MM.1S (cell line): ENCODE results near the gene S100A6.
"Not testable (repeated sequence)": the region's sequence is repeated elsewhere in the genome, so short reads cannot be mapped to it uniquely, and the experiment has no call there.

ENCODE experiments used
- EZH2 ChIP-seq: fragments of 300-600 bp; sonication (generic); optimal IDR thresholded peaks from 2 replicates; pipeline ENCODE3; 2017; ENCODE audit warnings: low read depth, mild to moderate bottlenecking, antibody characterized with exemption, low read length, mixed read lengths
- EZH2phosphoT487 ChIP-seq: fragments of 300-600 bp; sonication (generic); IDR thresholded peaks from 2 replicates; pipeline ENCODE4 v1.6.1; 2018; ENCODE audit warnings: antibody characterized with exemption, low read length
- TF ChIP-seq, protein P1 (sequence below): fragments of 300-600 bp; sonication (generic); IDR thresholded peaks from 2 replicates; pipeline ENCODE4 v1.5.1; 2016; ENCODE audit warnings: antibody characterized with exemption, low read length, mixed read lengths

DNA sequence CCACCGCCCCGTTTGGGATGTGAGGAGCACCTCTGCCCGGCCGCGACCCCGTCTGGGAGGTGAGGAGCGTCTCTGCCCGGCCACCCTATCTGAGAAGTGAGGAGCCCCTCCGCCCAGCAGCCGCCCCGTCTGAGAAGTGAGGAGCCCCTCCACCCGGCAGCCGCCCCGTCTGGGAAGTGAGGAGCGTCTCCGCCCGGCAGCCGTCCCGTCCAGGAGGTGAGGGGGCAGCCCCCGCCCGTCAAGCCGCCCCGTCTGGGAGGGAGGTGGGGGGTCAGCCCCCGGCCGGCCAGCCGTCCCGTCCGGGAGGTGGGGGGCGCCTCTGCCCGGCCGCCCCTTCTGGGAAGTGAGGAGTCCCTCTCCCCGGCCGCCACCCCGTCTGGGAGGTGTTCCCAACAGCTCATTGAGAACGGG, 39.3 kb upstream of the S100A6 start:
- TF ChIP-seq, protein P1, sequence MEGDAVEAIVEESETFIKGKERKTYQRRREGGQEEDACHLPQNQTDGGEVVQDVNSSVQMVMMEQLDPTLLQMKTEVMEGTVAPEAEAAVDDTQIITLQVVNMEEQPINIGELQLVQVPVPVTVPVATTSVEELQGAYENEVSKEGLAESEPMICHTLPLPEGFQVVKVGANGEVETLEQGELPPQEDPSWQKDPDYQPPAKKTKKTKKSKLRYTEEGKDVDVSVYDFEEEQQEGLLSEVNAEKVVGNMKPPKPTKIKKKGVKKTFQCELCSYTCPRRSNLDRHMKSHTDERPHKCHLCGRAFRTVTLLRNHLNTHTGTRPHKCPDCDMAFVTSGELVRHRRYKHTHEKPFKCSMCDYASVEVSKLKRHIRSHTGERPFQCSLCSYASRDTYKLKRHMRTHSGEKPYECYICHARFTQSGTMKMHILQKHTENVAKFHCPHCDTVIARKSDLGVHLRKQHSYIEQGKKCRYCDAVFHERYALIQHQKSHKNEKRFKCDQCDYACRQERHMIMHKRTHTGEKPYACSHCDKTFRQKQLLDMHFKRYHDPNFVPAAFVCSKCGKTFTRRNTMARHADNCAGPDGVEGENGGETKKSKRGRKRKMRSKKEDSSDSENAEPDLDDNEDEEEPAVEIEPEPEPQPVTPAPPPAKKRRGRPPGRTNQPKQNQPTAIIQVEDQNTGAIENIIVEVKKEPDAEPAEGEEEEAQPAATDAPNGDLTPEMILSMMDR: not testable (repeated sequence)
- TF ChIP-seq EZH2, EZH2phosphoT487: not testable (repeated sequence)
